Breast epithelium (tissue), 4 donors: Measurements from ENCODE around the gene SBK1. TPM values are rescaled to one million over a fixed set of nuclear protein-coding genes. Genes with fewer than 3 reads are reported as not detected.

Experiments
- DNase-seq, 2 donors: peaks; one replicate each; pipeline ENCODE4 v3.0.0-alpha.2; 2019; ENCODE audit warnings: low spot score in 2 of 2
- H3K27ac ChIP-seq, 2 donors: fragments of 200-600 bp; sonication (generic) in 1 of 2; one replicate each; pipeline ENCODE4 v1.5.1; 2016 to 2019; ENCODE audit warnings: mild to moderate bottlenecking in 1 of 2
- H3K27me3 ChIP-seq, 2 donors: fragments of 200-600 bp; sonication (generic) in 1 of 2; one replicate each; pipeline versions ENCODE4 v1.5.1 to v1.6.0; 2017 to 2019; ENCODE audit warnings: control low read depth in 1 of 2, mild to moderate bottlenecking in 1 of 2
- H3K36me3 ChIP-seq: fragments of 200-600 bp; one replicate; pipeline ENCODE4 v1.5.1; 2019
- H3K4me1 ChIP-seq, 2 donors: fragments of 200-600 bp; sonication (generic); one replicate each; pipeline ENCODE4 v1.5.1; 2016 to 2019; ENCODE audit warnings: control low read depth in 1 of 2
- H3K4me3 ChIP-seq, 3 donors: fragments of 200-600 bp; sonication (generic); 1 replicate in 2 of 3; 2 replicates in 1 of 3; pipeline ENCODE4 v1.5.1; 2016 to 2019; ENCODE audit warnings: mild to moderate bottlenecking in 3 of 3, moderate library complexity in 2 of 3
- H3K9me3 ChIP-seq, 2 donors: fragments of 200-600 bp; sonication (generic) in 1 of 2; one replicate each; pipeline ENCODE4 v1.5.1; 2016 to 2019; ENCODE audit warnings: control low read depth in 1 of 2
- POLR2A ChIP-seq: fragments of 450-650 bp; IDR thresholded peaks from one replicate; pipeline ENCODE4 v1.6.1; 2016; ENCODE audit warnings: antibody characterized with exemption, mild to moderate bottlenecking, moderate library complexity
- POLR2AphosphoS5 ChIP-seq, 3 donors: sonication (generic); formaldehyde crosslinking; IDR thresholded peaks; one replicate each; pipeline ENCODE4 v1.6.1; 2017; ENCODE audit warnings: antibody characterized with exemption in 3 of 3
- intact Hi-C: fragments of 100-400 bp; cut with DNase I; formaldehyde crosslinking; loops from one replicate; pipeline ENCODE4 v1.15.1; 2023; ENCODE audit warnings: low total_unique reads
- total RNA-seq, 3 donors: library from RNA; depleted of rRNA; stranded (reverse); fragments of >200 nt; gene quantifications; one replicate each; pipeline ENCODE4 v1.1.0, GENCODE V29; 2016
- TF ChIP-seq, protein P1 (sequence below), 3 donors: fragments of 450-650 bp; IDR thresholded peaks; one replicate each; pipeline ENCODE4 v1.5.1; 2016 to 2017; ENCODE audit warnings: antibody characterized with exemption in 3 of 3, mild to moderate bottlenecking in 3 of 3, moderate library complexity in 3 of 3

SBK1 gene
- total RNA-seq, 3 donors from 2014 or later = 0.16 to 1.5 (median 1.3) TPM

DNA sequence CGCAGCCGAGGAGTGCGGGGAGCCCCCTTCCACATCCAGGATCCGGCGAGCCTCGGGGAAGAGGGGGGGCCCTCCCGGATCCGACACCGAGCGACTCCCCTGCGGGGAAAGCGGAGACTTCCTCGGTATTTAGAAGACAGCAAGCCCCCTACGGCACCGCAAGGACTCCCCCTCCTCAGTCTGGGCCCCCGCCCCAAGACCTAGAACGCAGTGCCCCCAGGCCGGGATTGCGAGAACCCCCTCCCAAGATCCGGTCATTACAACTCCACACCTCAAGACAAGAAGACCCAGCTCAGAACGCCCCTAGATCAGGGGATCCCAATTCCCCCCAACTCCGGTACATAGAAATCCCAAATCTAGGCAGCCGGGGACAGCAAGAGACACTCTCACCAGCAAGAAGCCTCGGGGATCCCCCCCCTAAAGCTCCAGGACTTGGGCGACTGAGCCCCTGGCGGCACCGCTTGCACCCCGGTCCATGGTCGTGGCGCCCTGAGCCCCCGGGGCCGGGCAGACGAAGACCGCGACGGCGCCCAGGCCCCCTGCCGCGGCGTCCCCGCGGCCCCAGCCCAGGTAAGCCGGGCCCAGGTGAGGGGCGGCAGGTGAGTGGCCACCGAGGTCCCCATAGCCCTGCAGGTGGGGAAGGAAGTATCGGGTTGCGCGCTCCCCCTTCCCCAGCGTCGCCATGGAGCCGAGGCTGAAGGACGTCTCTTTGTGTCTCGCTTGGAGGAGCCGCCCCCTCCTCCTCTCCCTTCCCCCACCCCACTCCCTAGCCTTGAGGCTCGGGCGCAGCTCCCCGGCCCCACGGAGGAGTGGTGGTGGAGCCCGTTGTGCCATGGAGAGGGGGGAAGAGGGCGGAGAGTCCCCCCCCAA, 641 bp downstream of the SBK1 start:
- peak overlapping the region in 1 of 2 donors; percentile 46 for H3K27ac ChIP-seq
- no peaks in the 10 kb centered on the region for H3K4me1 ChIP-seq
- H3K36me3 ChIP-seq = no peaks in the 10 kb centered on the region
- intact Hi-C loops = no loop called here
- DNase-seq = no peak
- H3K4me3 ChIP-seq = peak overlapping the region; percentile 41 to 80 (median 71)
- TF ChIP-seq POLR2AphosphoS5 (IDR thresholded peaks at IDR 0.05) (no peak), POLR2A (no peak)
- TF ChIP-seq, protein P1, sequence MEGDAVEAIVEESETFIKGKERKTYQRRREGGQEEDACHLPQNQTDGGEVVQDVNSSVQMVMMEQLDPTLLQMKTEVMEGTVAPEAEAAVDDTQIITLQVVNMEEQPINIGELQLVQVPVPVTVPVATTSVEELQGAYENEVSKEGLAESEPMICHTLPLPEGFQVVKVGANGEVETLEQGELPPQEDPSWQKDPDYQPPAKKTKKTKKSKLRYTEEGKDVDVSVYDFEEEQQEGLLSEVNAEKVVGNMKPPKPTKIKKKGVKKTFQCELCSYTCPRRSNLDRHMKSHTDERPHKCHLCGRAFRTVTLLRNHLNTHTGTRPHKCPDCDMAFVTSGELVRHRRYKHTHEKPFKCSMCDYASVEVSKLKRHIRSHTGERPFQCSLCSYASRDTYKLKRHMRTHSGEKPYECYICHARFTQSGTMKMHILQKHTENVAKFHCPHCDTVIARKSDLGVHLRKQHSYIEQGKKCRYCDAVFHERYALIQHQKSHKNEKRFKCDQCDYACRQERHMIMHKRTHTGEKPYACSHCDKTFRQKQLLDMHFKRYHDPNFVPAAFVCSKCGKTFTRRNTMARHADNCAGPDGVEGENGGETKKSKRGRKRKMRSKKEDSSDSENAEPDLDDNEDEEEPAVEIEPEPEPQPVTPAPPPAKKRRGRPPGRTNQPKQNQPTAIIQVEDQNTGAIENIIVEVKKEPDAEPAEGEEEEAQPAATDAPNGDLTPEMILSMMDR (IDR thresholded peaks at IDR 0.05) = no peak
- H3K27me3 ChIP-seq = no peaks in the 10 kb centered on the region
- H3K9me3 ChIP-seq = no peaks in the 10 kb centered on the region

GRCh38 chr16:28293601-28293960, 1.3 kb downstream of the SBK1 start:
- peak overlapping the region in 2 of 3 donors; percentile 71 to 80 for H3K4me3 ChIP-seq

DNA sequence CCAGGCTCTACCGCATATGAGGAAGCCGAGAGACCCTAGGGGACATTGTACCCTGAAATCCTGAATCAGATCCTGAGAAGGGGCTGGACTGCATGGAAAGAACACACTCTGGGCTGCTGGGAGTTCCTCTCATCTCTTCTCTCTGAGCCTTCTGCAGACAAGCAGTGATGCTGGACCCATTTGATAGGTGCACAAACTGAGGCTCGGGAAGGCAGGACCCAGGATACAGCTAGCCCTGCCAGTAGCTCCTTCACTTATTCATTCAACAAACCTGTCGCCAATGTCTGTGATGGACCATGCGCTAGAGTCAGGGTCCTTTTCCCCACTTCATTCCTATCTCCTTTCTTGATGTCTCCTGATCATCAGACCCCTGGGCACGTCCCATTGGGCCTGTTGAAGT, 1.9 kb downstream of the SBK1 start:
- intact Hi-C loops = no loop called here
- Histone ChIP-seq H3K9me3 (no peaks in the 10 kb centered on the region), H3K36me3 (no peaks in the 10 kb centered on the region), H3K4me1 (no peaks in the 10 kb centered on the region), H3K27ac (no peak overlapping the region), H3K27me3 (no peaks in the 10 kb centered on the region), H3K4me3 (no peak overlapping the region)
- no peak for DNase-seq
- TF ChIP-seq POLR2A (no peak), POLR2AphosphoS5 (IDR thresholded peaks at IDR 0.05) (no peak)
- TF ChIP-seq, protein P1 (IDR thresholded peaks at IDR 0.05) = no peak

More at GRCh38 chr16:28293601-28293960, 1.3 kb downstream of the SBK1 start:
- no peaks in the 10 kb centered on the region for H3K27me3 ChIP-seq
- H3K27ac ChIP-seq = no peak overlapping the region
- intact Hi-C loops = no loop called here
- no peaks in the 10 kb centered on the region for H3K4me1 ChIP-seq
- H3K36me3 ChIP-seq = no peaks in the 10 kb centered on the region
- no peaks in the 10 kb centered on the region for H3K9me3 ChIP-seq
- TF ChIP-seq POLR2AphosphoS5 (IDR thresholded peaks at IDR 0.05) (no peak), POLR2A (no peak)
- TF ChIP-seq, protein P1 (IDR thresholded peaks at IDR 0.05) = no peak
- no peak for DNase-seq

- TF ChIP-seq POLR2AphosphoS5 (IDR thresholded peaks at IDR 0.05) = no peak
- TF ChIP-seq, protein P1 (IDR thresholded peaks at IDR 0.05) = no peak
- TF ChIP-seq POLR2A = no peak
Observed at GRCh38 chr16:28295276-28295675, 3.0 kb downstream of the SBK1 start.

DNA sequence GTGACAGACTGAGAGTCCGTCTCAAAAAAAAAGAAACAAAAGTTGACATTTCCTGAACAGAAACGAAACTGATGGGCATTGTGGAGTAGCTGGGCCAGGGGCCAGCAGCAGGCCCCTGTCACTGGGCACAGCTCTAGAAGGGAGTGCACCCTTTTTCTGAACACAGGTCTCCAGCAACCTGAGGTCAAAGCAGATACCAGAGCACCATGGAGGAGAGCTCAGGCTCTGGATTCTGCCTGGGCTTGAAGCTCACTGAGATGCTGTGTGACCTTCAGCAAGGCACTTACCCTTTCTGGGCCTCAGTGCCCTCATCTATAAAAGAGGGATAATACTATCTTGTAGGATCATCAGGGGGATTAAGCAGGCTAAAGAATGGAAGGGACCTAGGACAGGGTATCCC, 5.0 kb downstream of the SBK1 start:
- Histone ChIP-seq H3K9me3 (no peaks in the 10 kb centered on the region), H3K27ac (no peak overlapping the region), H3K27me3 (no peaks in the 10 kb centered on the region), H3K4me1 (no peaks in the 10 kb centered on the region), H3K36me3 (no peaks in the 10 kb centered on the region), H3K4me3 (no peak overlapping the region)
- no peak for TF ChIP-seq POLR2AphosphoS5 (IDR thresholded peaks at IDR 0.05)
- no peak for TF ChIP-seq POLR2A
- TF ChIP-seq, protein P1 (IDR thresholded peaks at IDR 0.05) = no peak
- intact Hi-C loops = no loop called here
- no peak for DNase-seq

More at GRCh38 chr16:28295276-28295675, 3.0 kb downstream of the SBK1 start:
- DNase-seq = no peak
- Histone ChIP-seq H3K4me3 (no peak overlapping the region), H3K27me3 (no peaks in the 10 kb centered on the region), H3K27ac (no peak overlapping the region), H3K36me3 (no peaks in the 10 kb centered on the region), H3K9me3 (no peaks in the 10 kb centered on the region), H3K4me1 (no peaks in the 10 kb centered on the region)
- intact Hi-C loops = no loop called here
